HG02642 (cell line): ENCODE results near the gene HES2.
"Not testable (repeated sequence)": the region's sequence is repeated elsewhere in the genome, so short reads cannot be mapped to it uniquely, and the experiment has no call there.

Experiments
- ATAC-seq: cut with Tn5 transposase; IDR thresholded peaks from one replicate; pipeline ENCODE4 v1.9.1; 2021; ENCODE audit warnings: mild to moderate bottlenecking; ENCODE audit not compliant: unreplicated experiment, poor library complexity

HES2 gene

DNA sequence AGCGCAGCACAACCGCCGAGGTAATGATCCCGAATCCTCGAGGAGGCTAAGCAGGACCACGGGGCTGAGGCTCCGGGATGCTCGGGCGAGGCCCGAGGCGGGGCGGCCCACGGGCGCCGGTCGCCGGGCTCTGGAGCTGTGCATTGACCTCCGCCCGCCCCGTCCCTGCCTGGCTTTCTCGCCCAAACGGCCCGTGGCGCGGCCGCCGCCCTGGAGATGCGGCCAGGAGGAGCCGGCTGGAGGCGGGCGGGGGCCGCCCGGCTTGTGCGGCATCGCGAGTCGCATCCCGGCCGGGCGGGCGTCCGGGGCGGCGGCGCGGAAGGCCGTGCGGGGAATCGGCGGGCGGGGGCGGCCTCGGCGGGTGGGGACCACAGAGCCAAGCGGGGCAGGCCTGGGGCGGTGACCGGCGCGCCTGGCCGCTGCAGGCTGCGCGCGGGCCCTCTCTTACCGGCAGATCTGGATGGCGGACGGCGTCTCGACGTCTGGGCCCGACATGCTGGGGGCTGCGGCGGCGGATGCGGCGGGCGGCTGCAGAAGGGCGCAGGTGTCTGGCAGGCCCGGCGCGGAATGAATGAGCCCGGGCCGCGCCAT is 26.8 kb downstream of the HES2 start:
- peak; percentile 28 for ATAC-seq

DNA sequence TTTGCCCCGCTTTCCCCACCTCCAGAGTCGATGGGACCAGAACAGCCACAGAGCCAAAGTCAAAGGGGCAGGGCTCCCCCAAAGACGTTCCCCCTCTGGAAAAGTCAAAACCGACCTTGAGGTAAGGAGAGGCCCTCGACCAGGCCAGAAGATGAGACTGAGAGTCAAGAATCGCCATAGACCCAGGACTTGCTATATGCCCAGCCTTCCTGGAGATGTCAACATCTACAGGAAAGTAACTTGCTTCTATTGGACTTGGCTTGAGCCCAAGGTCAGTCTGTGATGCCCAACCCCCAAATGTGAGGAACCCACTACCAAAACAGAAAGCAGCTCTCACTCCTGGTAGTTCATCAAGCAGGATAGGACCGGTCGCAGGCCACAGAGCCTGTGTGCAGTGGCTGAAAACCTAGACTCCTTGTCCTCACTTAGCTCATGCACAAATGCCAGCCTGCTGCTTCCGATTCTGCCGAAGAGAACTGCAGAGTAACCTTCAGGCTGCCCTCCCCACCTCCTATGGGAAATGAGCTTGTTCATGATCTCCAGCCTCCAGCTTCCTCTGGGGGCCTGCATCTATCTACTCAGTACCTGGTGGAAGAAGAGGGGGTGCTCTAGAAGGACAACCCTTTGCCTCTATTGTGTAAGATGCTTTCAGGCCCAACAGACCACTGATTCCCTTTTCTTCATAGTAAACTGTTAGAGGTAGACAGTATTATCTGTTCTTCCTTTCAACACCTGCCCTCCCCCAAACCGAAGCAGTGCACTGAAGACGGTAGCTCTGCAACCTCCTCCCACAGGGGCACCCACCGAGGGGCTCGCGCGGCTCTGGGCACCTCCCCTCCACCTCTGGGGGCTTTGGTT is 27.5 kb downstream of the HES2 start:
- ATAC-seq, result no peak

- no peak for ATAC-seq
Measured at GRCh38 chr1:6389971-6390370, 29.7 kb downstream of the HES2 start.

- no peak for ATAC-seq
Measured at GRCh38 chr1:6386371-6386949, 33.3 kb downstream of the HES2 start.

GRCh38 chr1:6385488-6386191 is 34.1 kb downstream of the HES2 start:
- no peak for ATAC-seq

DNA sequence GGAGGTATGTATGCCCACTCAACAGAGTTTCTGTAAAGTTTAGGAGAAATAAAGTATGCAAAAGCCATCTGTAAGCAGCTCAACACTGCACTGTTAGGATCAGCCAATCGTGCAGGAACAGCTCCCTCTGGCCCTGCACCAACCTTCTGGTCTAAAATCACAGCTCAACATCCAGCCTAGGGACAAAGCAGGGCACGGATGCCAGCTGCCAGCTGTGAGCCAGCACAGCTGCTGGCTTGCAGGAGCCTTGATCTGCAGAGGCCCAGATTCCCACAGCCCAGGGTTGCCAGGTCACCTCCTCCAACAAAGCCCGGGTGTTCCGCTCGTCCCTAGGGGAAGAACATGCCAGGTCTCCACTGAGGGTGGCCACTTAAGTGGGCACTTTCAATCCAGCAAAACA is 34.8 kb downstream of the HES2 start:
- ATAC-seq, result no peak

DNA sequence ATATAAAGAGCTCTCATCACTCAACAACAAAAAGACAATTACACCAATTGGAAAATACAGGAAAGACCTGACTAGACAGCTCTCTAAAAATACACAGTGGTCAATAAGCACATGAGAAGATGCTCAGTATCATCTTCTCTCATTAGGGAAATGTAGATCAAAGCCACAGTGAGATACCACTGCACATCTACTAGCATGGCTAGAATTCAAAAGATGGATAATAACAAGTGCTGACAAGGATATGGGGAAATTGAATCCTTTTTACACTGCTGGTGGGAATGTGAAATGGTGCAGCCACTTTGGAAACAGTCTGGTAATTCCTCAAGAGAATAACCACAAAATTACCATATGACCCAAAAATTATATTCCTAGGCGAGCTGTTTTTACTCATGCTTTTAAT is 35.6 kb downstream of the HES2 start:
- ATAC-seq, result no peak

GRCh38 chr1:6380037-6380436 is 39.7 kb downstream of the HES2 start:
- ATAC-seq, result no peak

- no peak for ATAC-seq
Measured at GRCh38 chr1:6378096-6378746, 41.5 kb downstream of the HES2 start.

DNA sequence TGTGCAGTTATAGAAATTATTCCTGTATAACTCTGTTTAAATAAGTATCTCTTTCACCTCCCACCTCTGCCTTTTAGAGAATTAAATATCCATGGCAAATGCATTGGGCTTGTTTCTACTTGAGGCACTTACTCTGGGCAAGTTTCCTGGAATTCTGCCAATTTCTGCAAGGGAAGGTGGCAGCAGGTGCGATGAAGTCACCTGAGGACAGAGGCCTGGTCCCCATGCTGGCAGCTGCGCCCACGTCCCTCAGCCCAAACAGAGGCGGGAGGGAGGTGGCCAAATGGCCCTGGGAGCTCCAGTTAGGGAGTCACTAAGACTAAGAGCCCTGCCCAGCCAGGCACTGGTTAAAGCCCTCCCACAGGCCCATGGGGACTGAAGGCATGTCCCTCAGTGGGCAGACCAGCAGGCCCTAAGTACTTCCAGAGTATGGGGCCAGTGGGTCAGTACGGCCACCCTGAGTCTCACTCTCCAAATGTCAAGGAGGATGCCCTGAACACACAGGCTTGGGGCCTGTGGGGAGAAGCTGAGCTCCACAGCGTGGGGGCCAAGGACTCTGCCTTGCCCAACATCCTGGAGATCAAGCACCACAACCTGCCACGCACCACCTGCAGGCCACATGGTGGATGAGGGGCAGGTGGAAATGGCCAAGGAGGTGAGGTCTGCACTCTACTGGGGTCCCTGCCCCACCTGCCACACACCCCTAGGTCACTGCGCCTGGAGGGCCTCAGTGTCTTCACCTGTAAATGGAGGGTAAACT is 45.6 kb downstream of the HES2 start:
- ATAC-seq, result no peak

GRCh38 chr1:6372236-6372635 is 47.5 kb downstream of the HES2 start:
- not testable (repeated sequence) for ATAC-seq

- ATAC-seq, result no peak
Measured at GRCh38 chr1:6370006-6370405, 49.7 kb downstream of the HES2 start.

- ATAC-seq, result no peak
Measured at GRCh38 chr1:6367381-6368012, 52.2 kb downstream of the HES2 start.

- ATAC-seq, result no peak
Measured at GRCh38 chr1:6365047-6365446, 54.7 kb downstream of the HES2 start.

GRCh38 chr1:6363085-6363884 is 56.4 kb downstream of the HES2 start:
- not testable (repeated sequence) for ATAC-seq
